ENCODE results near the gene NBDY.

NBDY gene

GRCh38 chrX:56785442-56785841, 56.4 kb downstream of the NBDY start:
- ChIA-PET POLR2A (no interaction called here), CTCF (no interaction called here)
- DNase-seq (ENCODE audit: extremely low spot score), result no peak
- TF ChIP-seq CTCF (IDR thresholded peaks at IDR 0.05; ENCODE audit: control extremely low read depth, extremely low read depth, low read depth, missing control alignments), result no peak

GRCh38 chrX:56786889-56787733, 58.1 kb downstream of the NBDY start:
- no peak for DNase-seq (ENCODE audit: extremely low spot score)
- POLR2A ChIA-PET, result no interaction called here
- no peak for TF ChIP-seq CTCF (IDR thresholded peaks at IDR 0.05; ENCODE audit: control extremely low read depth, extremely low read depth, low read depth, missing control alignments)
- CTCF ChIA-PET, result no interaction called here

- DNase-seq (ENCODE audit: extremely low spot score), result no peak
- ChIA-PET POLR2A (interaction anchor here (0.6 kb wide), 1 partner anchor 218 kb away, joined by 5 read pairs; no protein-coding TSS in a partner anchor), CTCF (no interaction called here)
- TF ChIP-seq CTCF (IDR thresholded peaks at IDR 0.05; ENCODE audit: control extremely low read depth, extremely low read depth, low read depth, missing control alignments), result no peak
Measured at GRCh38 chrX:56787734-56788152, 58.7 kb downstream of the NBDY start.

- no peak for DNase-seq (ENCODE audit: extremely low spot score)
- POLR2A ChIA-PET, result interaction anchor here (0.6 kb wide), 1 partner anchor 218 kb away, joined by 5 read pairs; no protein-coding TSS in a partner anchor
- CTCF ChIA-PET, result no interaction called here
- no peak for TF ChIP-seq CTCF (IDR thresholded peaks at IDR 0.05; ENCODE audit: control extremely low read depth, extremely low read depth, low read depth, missing control alignments)
Measured at GRCh38 chrX:56788229-56788628, 59.2 kb downstream of the NBDY start.

GRCh38 chrX:56788717-56789122, 59.7 kb downstream of the NBDY start:
- ChIA-PET CTCF (no interaction called here), POLR2A (interaction anchor here (0.6 kb wide), 1 partner anchor 219 kb away, joined by 5 read pairs; no protein-coding TSS in a partner anchor)
- no peak for TF ChIP-seq CTCF (IDR thresholded peaks at IDR 0.05; ENCODE audit: control extremely low read depth, extremely low read depth, low read depth, missing control alignments)
- DNase-seq (ENCODE audit: extremely low spot score), result no peak

- CTCF ChIA-PET, result no interaction called here
- POLR2A ChIA-PET, result no interaction called here
- TF ChIP-seq CTCF (IDR thresholded peaks at IDR 0.05; ENCODE audit: control extremely low read depth, extremely low read depth, low read depth, missing control alignments), result no peak
- no peak for DNase-seq (ENCODE audit: extremely low spot score)
Measured at GRCh38 chrX:56789518-56790070, 60.6 kb downstream of the NBDY start.
